GM18526 (cell line): ENCODE measurements around the gene TRIM44.

Experiments
- POLR2A ChIP-seq: IDR thresholded peaks from 3 replicates; pipeline ENCODE4 v1.6.1; 2011; ENCODE audit not compliant: insufficient read length; ENCODE audit errors: extremely low read depth

Gene TRIM44

DNA sequence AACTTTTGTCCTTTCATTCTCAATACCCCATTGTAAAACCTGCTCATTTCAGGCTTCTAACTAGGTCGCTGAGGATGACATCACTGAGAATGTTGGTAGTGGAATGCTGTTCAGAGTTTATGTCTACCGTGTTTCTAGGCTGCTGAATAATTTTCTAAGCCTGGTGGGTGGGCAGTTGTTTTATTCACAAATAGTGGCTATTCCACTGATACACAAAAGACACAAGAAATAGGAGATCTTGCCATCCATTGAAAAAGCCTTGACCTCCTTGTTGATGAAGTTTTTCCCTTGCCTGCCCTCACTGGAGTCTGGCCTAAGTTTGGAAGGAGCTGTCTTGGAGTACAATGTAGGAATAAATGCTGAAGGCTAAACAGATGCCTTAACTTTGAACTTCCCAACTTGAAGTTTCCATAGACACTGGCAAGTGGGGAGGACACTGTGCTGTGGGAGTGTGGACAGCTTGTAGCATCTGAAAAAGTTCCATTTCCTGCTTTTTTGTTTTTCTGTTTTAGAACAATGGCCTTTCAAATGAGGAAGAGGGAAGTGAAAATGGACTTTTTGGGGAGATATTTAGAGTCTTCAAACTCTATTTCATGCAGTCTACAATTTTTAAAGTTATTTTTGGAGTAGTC, 59.2 kb downstream of the TRIM44 start:
- TF ChIP-seq POLR2A, result no peak

GRCh38 chr11:35722641-35723040, 60.1 kb downstream of the TRIM44 start:
- no peak for TF ChIP-seq POLR2A

DNA sequence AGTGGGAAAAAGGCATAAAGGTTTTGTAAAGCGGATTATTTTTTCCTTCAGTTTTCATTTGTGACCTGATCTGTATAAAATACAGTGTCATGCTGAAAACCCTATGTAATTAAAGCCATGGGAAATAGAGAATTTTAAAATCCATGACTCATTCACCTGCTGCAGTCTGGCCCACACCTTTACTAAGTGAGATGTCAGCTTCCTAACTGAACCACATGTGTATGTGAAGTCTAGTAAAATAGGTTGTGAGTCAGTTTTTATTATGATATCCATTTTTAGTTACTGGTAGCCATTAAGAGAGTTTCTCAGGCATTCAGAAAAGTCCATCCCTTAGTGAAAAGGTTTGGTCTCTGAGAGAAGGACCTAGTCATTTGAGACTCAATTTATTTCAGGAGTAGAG, 60.9 kb downstream of the TRIM44 start:
- TF ChIP-seq POLR2A, result no peak

- TF ChIP-seq POLR2A, result no peak
Measured at GRCh38 chr11:35723913-35724312, 61.3 kb downstream of the TRIM44 start.

- no peak for TF ChIP-seq POLR2A
Measured at GRCh38 chr11:35725885-35726284, 63.3 kb downstream of the TRIM44 start.

GRCh38 chr11:35727140-35727539, 64.6 kb downstream of the TRIM44 start:
- no peak for TF ChIP-seq POLR2A

GRCh38 chr11:35730254-35730653, 67.7 kb downstream of the TRIM44 start:
- TF ChIP-seq POLR2A, result no peak

GRCh38 chr11:35734669-35735410, 72.3 kb downstream of the TRIM44 start:
- TF ChIP-seq POLR2A, result no peak

- no peak for TF ChIP-seq POLR2A
Measured at GRCh38 chr11:35735411-35735810, 72.8 kb downstream of the TRIM44 start.

DNA sequence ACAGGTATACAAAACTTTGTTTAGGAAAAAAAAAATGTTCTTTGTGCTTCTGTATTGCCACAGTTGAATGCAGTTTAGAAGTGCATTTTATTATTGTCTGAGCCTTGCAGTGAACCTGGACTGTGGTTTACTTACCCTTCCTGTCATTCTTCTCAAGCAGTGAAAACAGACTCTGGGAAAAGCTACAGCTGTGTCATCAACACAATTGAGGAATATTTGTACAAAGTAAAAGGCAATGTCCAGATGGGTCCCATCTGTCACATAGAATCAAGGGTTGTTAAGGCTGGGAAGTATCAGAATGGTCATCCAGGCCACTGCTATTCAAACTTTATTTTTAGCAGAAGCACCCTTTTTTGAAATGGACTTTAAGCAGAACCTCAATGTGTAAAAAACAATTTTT, 73.3 kb downstream of the TRIM44 start:
- TF ChIP-seq POLR2A, result no peak

DNA sequence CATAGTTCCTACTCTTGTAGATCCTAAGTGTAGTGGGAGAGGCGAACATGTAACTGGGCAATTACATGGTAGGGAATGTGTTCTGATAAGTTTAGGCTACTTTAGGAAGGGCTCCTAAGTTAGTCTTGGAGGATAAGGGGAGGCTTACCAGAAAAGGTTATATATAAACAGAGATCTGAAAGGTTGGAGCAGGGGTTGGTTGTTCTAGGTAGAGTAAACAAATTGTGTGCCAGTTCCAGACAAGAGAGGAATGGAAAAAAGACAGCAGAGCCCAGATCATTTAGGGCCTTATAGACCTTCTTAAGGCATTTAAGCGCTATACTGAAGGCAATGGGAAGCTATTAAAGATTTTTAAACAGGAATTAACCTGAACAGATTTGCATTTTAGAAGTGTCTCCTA, 74.4 kb downstream of the TRIM44 start:
- TF ChIP-seq POLR2A, result no peak

GRCh38 chr11:35740061-35740799, 77.7 kb downstream of the TRIM44 start:
- TF ChIP-seq POLR2A, result no peak

GRCh38 chr11:35742707-35743454, 80.3 kb downstream of the TRIM44 start:
- TF ChIP-seq POLR2A, result no peak

GRCh38 chr11:35746356-35747153, 84.0 kb downstream of the TRIM44 start:
- no peak for TF ChIP-seq POLR2A

DNA sequence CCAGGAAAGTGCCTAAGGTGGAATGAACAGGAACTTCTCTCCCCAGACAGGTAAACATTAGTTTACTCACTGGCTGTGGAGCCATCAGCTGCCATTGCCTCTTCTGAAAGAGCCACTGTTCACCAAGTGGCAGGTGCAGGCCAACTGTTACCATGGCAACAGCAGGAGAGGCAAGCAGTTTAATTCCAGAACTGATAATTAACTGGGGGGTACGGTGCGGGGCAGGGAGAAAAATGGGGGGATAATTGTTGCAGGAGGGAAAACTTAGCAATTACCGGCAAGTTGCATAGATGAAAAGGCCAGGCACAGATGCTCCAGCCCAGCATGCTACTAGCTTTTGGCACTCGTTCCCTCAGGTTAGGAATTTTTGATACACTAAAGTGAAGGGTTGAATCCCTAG, 85.1 kb downstream of the TRIM44 start:
- no peak for TF ChIP-seq POLR2A
